ENCODE measurements around the gene S100A1. TPM values are rescaled to one million over a fixed set of nuclear protein-coding genes. Genes with fewer than 3 reads are reported as not detected.

The S100A1 gene
- total and polyA plus RNA-seq, 2 of the 8 experiments (the other 6 are each of a cell fraction or from before 2014, with no cell fraction given), result 2.0 TPM; not detected in 1

DNA sequence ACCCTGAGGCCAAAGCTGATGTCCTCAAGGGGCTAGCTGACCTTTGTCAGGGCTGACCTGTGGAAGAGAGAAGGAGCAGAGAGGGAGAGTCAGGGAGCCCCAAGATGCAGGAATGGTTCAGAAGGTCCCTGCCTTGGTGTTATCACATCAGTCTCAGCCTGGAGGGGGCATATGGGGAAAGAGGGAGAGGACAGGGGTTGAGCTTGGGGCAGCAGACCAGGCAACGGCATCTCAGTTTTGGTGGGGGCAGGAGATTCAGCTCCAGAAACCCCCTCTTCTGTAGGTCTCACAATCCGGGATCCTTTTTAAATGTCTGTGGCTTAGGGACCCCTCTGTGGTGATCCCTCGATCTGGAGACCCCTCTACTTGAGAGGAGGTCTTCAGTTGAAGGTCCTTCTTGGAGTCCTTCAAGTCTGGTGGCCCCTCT, 1.7 kb upstream of the S100A1 start:
- 0 out of 2 replicates have a peak overlapping the region, but pooled peaks have one; percentile 68 for H2BK5ac ChIP-seq (ENCODE audit: low read depth, low read length)
- H2AFZ ChIP-seq (ENCODE audit: low read length), result no peak overlapping the region
- peak overlapping the region; percentile 71 for H3K4ac ChIP-seq (replicated peaks; ENCODE audit: insufficient read length, low read depth, low read length)
- no peaks in the 10 kb centered on the region for H3K9me3 ChIP-seq (ENCODE audit: insufficient read depth in 2 of 2, low read depth in 1 of 2, low read length in 1 of 2)
- H3K23ac ChIP-seq (ENCODE audit: insufficient read length), result no peak overlapping the region
- H2AK5ac ChIP-seq (ENCODE audit: low read depth, low read length), result no peak overlapping the region
- DNase-seq (ENCODE audit: low read depth in 1 of 2, low spot score in 2 of 2) (no peak), FAIRE-seq (no peak)
- H3K79me2 ChIP-seq (ENCODE audit: control insufficient read depth in 1 of 2, insufficient read depth in 2 of 2, low read length in 2 of 2), result no peaks in the 10 kb centered on the region
- ChIA-PET POLR2A (ENCODE audit: partially characterized antibody) (interaction anchor here (0.7 to 15.6 kb wide), 25 partner anchors 8 to 363 kb away, joined by 3 to 261 read pairs (median 5); partner anchors contain the start of genes CHTOP, RPS27, S100A14 and S100A16), CTCF (ENCODE audit: partially characterized antibody) (interaction anchor here (0.8 to 10.2 kb wide), 21 partner anchors 8 to 315 kb away, joined by 3 to 115 read pairs (median 13); partner anchors contain the start of genes S100A14, S100A16, S100A4 and S100A6)
- H4K8ac ChIP-seq (ENCODE audit: extremely low read depth, insufficient read depth, low read length), result no peak overlapping the region
- H2BK12ac ChIP-seq (ENCODE audit: low read depth, low read length), result peak overlapping the region; percentile 92
- no peak overlapping the region for H3K27ac ChIP-seq (ENCODE audit: low read depth, low read length)
- peaks cover 0 to 4% (median 1%) of the 10 kb centered on the region in 4 experiments; a peak in 3 of 8 replicates for H3K36me3 ChIP-seq (ENCODE audit: control insufficient read depth in 2 of 4, insufficient read depth in 4 of 4, low read length in 3 of 4)
- TF ChIP-seq, protein P1, sequence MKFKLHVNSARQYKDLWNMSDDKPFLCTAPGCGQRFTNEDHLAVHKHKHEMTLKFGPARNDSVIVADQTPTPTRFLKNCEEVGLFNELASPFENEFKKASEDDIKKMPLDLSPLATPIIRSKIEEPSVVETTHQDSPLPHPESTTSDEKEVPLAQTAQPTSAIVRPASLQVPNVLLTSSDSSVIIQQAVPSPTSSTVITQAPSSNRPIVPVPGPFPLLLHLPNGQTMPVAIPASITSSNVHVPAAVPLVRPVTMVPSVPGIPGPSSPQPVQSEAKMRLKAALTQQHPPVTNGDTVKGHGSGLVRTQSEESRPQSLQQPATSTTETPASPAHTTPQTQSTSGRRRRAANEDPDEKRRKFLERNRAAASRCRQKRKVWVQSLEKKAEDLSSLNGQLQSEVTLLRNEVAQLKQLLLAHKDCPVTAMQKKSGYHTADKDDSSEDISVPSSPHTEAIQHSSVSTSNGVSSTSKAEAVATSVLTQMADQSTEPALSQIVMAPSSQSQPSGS (IDR thresholded peaks at IDR 0.05; ENCODE audit: low read length), result no peak
- H3K9ac ChIP-seq (replicated peaks in 1 of 4; ENCODE audit: extremely low read depth in 1 of 4, low read depth in 3 of 4, low read length in 3 of 4), result peak overlapping the region in 1 of 4 experiments; percentile 69; a peak in 2 of 7 replicates
- WGBS, 2 experiments (ENCODE audit: extremely low coverage in 1 of 2, insufficient coverage in 1 of 2, insufficient read length in 1 of 2, insufficient replicate concordance in 2 of 2, low coverage in 1 of 2, low lambda C conversion rate in 2 of 2, missing lambda C conversion rate in 1 of 2), result 75% methylated on average over 3 of the region's 3 CpGs; no CpG with 5 or more reads in 1 of the 2 experiments
- H3K4me2 ChIP-seq (ENCODE audit: insufficient read depth in 1 of 2, low read depth in 2 of 2, low read length in 2 of 2), result peak overlapping the region; percentile 74 to 95
- no peak overlapping the region for H4K5ac ChIP-seq (ENCODE audit: insufficient read length, low read depth, low read length)
- no peaks in the 10 kb centered on the region for H3K79me1 ChIP-seq (ENCODE audit: low read depth, low read length)
- no peak overlapping the region for H2BK120ac ChIP-seq (replicated peaks; ENCODE audit: low read depth, low read length)
- 0 out of 2 replicates have a peak overlapping the region, but pooled peaks have one; percentile 75 for H2BK20ac ChIP-seq (ENCODE audit: low read length)
- H3K27me3 ChIP-seq (replicated peaks in 1 of 4; ENCODE audit: control insufficient read depth in 3 of 4, extremely low read depth in 1 of 4, insufficient read depth in 3 of 4, low read length in 3 of 4), result no peaks in the 10 kb centered on the region
- H4K91ac ChIP-seq (replicated peaks; ENCODE audit: insufficient read length, low read length), result peak overlapping the region; percentile 18
- 0 out of 2 replicates have a peak overlapping the region, but pooled peaks have one; percentile 81 for H2BK15ac ChIP-seq (ENCODE audit: low read length)
- peaks cover 0 to 13% (median 7%) of the 10 kb centered on the region in 4 experiments; a peak in 6 of 7 replicates for H3K4me1 ChIP-seq (replicated peaks in 1 of 4; ENCODE audit: control insufficient read depth in 3 of 4, insufficient read depth in 4 of 4, low read length in 3 of 4)
- H3K23me2 ChIP-seq (ENCODE audit: low read depth, low read length), result peaks cover 7% of the 10 kb centered on the region
- no peak overlapping the region for H3K14ac ChIP-seq (ENCODE audit: insufficient read length)
- H3K56ac ChIP-seq (replicated peaks; ENCODE audit: insufficient read length, low read depth, low read length), result no peak overlapping the region
- H4K20me1 ChIP-seq (replicated peaks in 1 of 2; ENCODE audit: control insufficient read depth in 1 of 2, insufficient read depth in 2 of 2, low read length in 2 of 2), result no peaks in the 10 kb centered on the region
- H3K4me3 ChIP-seq (ENCODE audit: extremely low read depth in 1 of 4, insufficient read depth in 2 of 4, low read depth in 3 of 4, low read length in 4 of 4), result peak overlapping the region; percentile 45 to 77 (median 72); a peak in 7 of 8 replicates
- peak overlapping the region; percentile 93 for H3K18ac ChIP-seq (ENCODE audit: extremely low read depth, low read length)

Measured in H1 (cell line).